ENCODE measurements around the gene THBS3. TPM values are rescaled to one million over a fixed set of nuclear protein-coding genes. Genes with fewer than 3 reads are reported as not detected.
"Not testable (repeated sequence)": the region's sequence is repeated elsewhere in the genome, so short reads cannot be mapped to it uniquely, and the experiment has no call there.

The THBS3 gene
- total and polyA plus RNA-seq, 3 experiments from 2014 or later = 2.9 to 7.9 (median 7.8) TPM

DNA sequence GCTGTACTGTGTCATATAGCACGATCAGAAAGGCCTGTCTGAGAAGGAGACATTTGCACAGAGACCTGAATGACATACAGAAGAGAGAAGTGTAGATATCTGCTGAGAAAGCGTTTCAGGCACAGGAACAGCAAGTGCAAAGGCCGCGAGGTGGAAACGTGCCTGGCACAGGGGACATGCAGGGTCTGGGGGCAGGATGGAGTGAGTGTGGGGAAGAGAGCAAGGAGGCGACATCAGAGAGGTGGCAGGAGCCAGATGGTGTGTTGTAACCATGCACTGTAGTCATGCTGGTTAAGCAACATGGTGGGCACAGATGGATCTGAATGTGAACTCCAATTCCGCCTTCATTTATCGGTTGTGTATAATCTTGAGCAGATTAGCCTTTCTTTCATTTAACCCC is 47.6 kb downstream of the THBS3 start:
- Histone ChIP-seq H3K4me1 (ENCODE audit: insufficient read depth, low read length) (no peaks in the 10 kb centered on the region), H3K9me3 (ENCODE audit: low read length) (no peaks in the 10 kb centered on the region), H3K36me3 (ENCODE audit: insufficient read depth, low read length) (no peaks in the 10 kb centered on the region), H3K4me3 (ENCODE audit: low read length) (no peak overlapping the region), H3K27ac (ENCODE audit: low read depth, low read length) (no peak overlapping the region), H3K27me3 (ENCODE audit: insufficient read depth, low read length, poor library complexity, severe bottlenecking) (no peaks in the 10 kb centered on the region)
- Mint-ChIP-seq H3K36me3 (no peaks in the 10 kb centered on the region), H3K4me1 (no peaks in the 10 kb centered on the region), H3K27me3 (peaks cover 0 to 3% of the 10 kb centered on the region in 2 donors), H3K4me3 (no peak overlapping the region), H3K27ac (peak overlapping the region in 1 of 8 donors; percentile 80), H3K9me3 (no peaks in the 10 kb centered on the region)
- CTCF ChIA-PET = no interaction called here
- POLR2A ChIA-PET = no interaction called here
- no peak for DNase-seq

- DNase-seq = no peak
- Histone ChIP-seq H3K27me3 (ENCODE audit: insufficient read depth, low read length, poor library complexity, severe bottlenecking) (no peaks in the 10 kb centered on the region), H3K27ac (ENCODE audit: low read depth, low read length) (no peak overlapping the region), H3K4me1 (ENCODE audit: insufficient read depth, low read length) (no peaks in the 10 kb centered on the region), H3K4me3 (ENCODE audit: low read length) (no peak overlapping the region), H3K9me3 (ENCODE audit: low read length) (no peaks in the 10 kb centered on the region), H3K36me3 (ENCODE audit: insufficient read depth, low read length) (no peaks in the 10 kb centered on the region)
- POLR2A ChIA-PET = no interaction called here
- Mint-ChIP-seq H3K36me3 (no peaks in the 10 kb centered on the region), H3K27ac (peak overlapping the region in 1 of 8 donors; percentile 88), H3K9me3 (no peaks in the 10 kb centered on the region), H3K27me3 (peaks cover 0 to 3% of the 10 kb centered on the region in 2 donors), H3K4me1 (no peaks in the 10 kb centered on the region), H3K4me3 (no peak overlapping the region)
- CTCF ChIA-PET = no interaction called here
These were observed 48.7 kb downstream of the THBS3 start for GRCh38 chr1:155158991-155159390.

DNA sequence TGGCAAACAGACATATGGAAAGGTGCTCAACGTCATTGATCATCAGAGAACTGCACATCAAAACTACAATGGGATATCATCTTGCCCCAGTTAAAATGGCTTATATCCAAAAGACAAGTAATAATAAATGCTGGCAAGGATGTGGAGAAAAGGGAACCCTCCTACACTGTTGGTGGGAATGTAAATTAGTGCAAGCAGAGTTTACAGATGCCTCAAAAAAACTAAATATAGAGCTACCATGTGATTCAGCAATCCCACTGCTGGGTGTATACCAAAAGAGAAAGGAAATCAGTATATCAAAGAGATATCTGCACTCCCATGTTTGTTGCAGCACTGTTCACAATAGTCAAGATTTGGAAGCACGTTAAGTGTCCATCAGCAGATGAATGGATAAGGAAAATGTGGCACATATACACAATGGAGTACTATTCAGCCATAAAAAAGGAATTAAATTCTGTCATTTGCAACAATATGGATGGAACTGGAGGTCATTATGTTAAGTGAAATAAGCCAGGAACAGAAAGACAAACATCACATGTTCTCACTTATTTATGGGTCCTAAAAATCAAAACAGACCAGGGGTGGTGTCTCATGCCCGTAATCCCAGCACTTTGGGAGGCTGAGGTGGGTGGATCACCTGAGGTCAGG is 51.6 kb downstream of the THBS3 start:
- peaks cover 4 to 11% of the 10 kb centered on the region in 2 donors for H3K27me3 Mint-ChIP-seq
- CTCF ChIA-PET; H3K4me1 ChIP-seq (ENCODE audit: insufficient read depth, low read length); DNase-seq; H3K27me3 ChIP-seq (ENCODE audit: insufficient read depth, low read length, poor library complexity, severe bottlenecking); H3K27ac Mint-ChIP-seq; H3K4me3 ChIP-seq (ENCODE audit: low read length); H3K9me3 ChIP-seq (ENCODE audit: low read length); H3K4me3 Mint-ChIP-seq; H3K27ac ChIP-seq (ENCODE audit: low read depth, low read length); H3K4me1 Mint-ChIP-seq; H3K36me3 Mint-ChIP-seq; H3K9me3 Mint-ChIP-seq; POLR2A ChIA-PET; H3K36me3 ChIP-seq (ENCODE audit: insufficient read depth, low read length): not testable (repeated sequence)

Other genes starting within 250 kb of the THBS3 start
- 10 to 100 TPM; 34.2 to 35.3 TPM for gene PYGO2, start 246.1 kb downstream of the THBS3 start, total RNA-seq
- 42.6 TPM for gene PYGO2, start 246.1 kb downstream of the THBS3 start, polyA plus RNA-seq
- 10 to 100 TPM; 37.4 to 40.8 TPM for gene SHC1, start 237.2 kb downstream of the THBS3 start, total RNA-seq
- 32.7 TPM for gene SHC1, start 237.2 kb downstream of the THBS3 start, polyA plus RNA-seq
- gene CKS1B, start 233.2 kb downstream of the THBS3 start, total RNA-seq = 100 to 1,000 TPM; 125 to 126 TPM
- 46.8 TPM for gene CKS1B, start 233.2 kb downstream of the THBS3 start, polyA plus RNA-seq
- 10 to 100 TPM; 73.7 to 76.3 TPM for gene FLAD1, start 224.6 kb downstream of the THBS3 start, total RNA-seq
- 51.2 TPM for gene FLAD1, start 224.6 kb downstream of the THBS3 start, polyA plus RNA-seq
- under 1 TPM; 0.62 to 0.72 TPM for gene LENEP, start 214.3 kb downstream of the THBS3 start, total RNA-seq
- gene LENEP, start 214.3 kb downstream of the THBS3 start, polyA plus RNA-seq = not detected
- gene ZBTB7B, start 205.1 kb downstream of the THBS3 start, total RNA-seq = 10 to 100 TPM; 33.2 to 34.7 TPM
- 3.3 TPM for gene ZBTB7B, start 205.1 kb downstream of the THBS3 start, polyA plus RNA-seq
- under 1 TPM; 0.09 to 0.16 TPM for gene DCST2, start 174.1 kb downstream of the THBS3 start, total RNA-seq
- gene DCST2, start 174.1 kb downstream of the THBS3 start, polyA plus RNA-seq = not detected
- gene DCST1, start 174.1 kb downstream of the THBS3 start, total RNA-seq = not detected
- gene DCST1, start 174.1 kb downstream of the THBS3 start, polyA plus RNA-seq = not detected
- 10 to 100 TPM; 34.5 to 36.9 TPM for gene ADAM15, start 156.6 kb downstream of the THBS3 start, total RNA-seq
- 15.3 TPM for gene ADAM15, start 156.6 kb downstream of the THBS3 start, polyA plus RNA-seq
- 1 to 10 TPM; 3.4 to 3.7 TPM for gene EFNA4, start 144.2 kb downstream of the THBS3 start, total RNA-seq
- 3.0 TPM for gene EFNA4, start 144.2 kb downstream of the THBS3 start, polyA plus RNA-seq
- 1 to 10 TPM in 1 of 2 experiments, under 1 TPM in 1; 0.94 to 1.4 TPM for gene EFNA3, start 129.1 kb downstream of the THBS3 start, total RNA-seq
- 1.0 TPM for gene EFNA3, start 129.1 kb downstream of the THBS3 start, polyA plus RNA-seq
- gene EFNA1, start 80.0 kb downstream of the THBS3 start, total RNA-seq = under 1 TPM; 0.16 to 0.31 TPM
- 1.3 TPM for gene EFNA1, start 80.0 kb downstream of the THBS3 start, polyA plus RNA-seq
- gene SLC50A1, start 72.0 kb downstream of the THBS3 start, total RNA-seq = 10 to 100 TPM; 43.4 to 47.2 TPM
- gene SLC50A1, start 72.0 kb downstream of the THBS3 start, polyA plus RNA-seq = 49.5 TPM
- 10 to 100 TPM; 38.9 to 40.9 TPM for gene DPM3, start 67.4 kb downstream of the THBS3 start, total RNA-seq
- gene DPM3, start 67.4 kb downstream of the THBS3 start, polyA plus RNA-seq = 120 TPM
- gene KRTCAP2, start 34.6 kb downstream of the THBS3 start, total RNA-seq = 100 to 1,000 TPM; 181 to 207 TPM
- gene KRTCAP2, start 34.6 kb downstream of the THBS3 start, polyA plus RNA-seq = 576 TPM
- 1 to 10 TPM; 6.4 to 7.3 TPM for gene TRIM46, start 34.0 kb downstream of the THBS3 start, total RNA-seq
- 0.99 TPM for gene TRIM46, start 34.0 kb downstream of the THBS3 start, polyA plus RNA-seq
- 10 to 100 TPM; 67.6 to 73.2 TPM for gene MTX1, start 798 bp upstream of the THBS3 start, total RNA-seq
- gene MTX1, start 798 bp upstream of the THBS3 start, polyA plus RNA-seq = 43.7 TPM
- 10 to 100 TPM; 39.1 to 41.5 TPM for gene ENTREP3, start 47.6 kb upstream of the THBS3 start, total RNA-seq
- gene ENTREP3, start 47.6 kb upstream of the THBS3 start, polyA plus RNA-seq = 1.7 TPM
- gene SCAMP3, start 54.5 kb upstream of the THBS3 start, total RNA-seq = 100 to 1,000 TPM; 152 to 158 TPM
- gene SCAMP3, start 54.5 kb upstream of the THBS3 start, polyA plus RNA-seq = 179 TPM
- 10 to 100 TPM; 78.3 to 79.8 TPM for gene CLK2, start 65.6 kb upstream of the THBS3 start, total RNA-seq
- 20.2 TPM for gene CLK2, start 65.6 kb upstream of the THBS3 start, polyA plus RNA-seq
- gene HCN3, start 69.6 kb upstream of the THBS3 start, total RNA-seq = 1 to 10 TPM; 3.2 to 3.7 TPM
- 0.18 TPM for gene HCN3, start 69.6 kb upstream of the THBS3 start, polyA plus RNA-seq
- gene PKLR, start 93.5 kb upstream of the THBS3 start, total RNA-seq = not detected
- not detected for gene PKLR, start 93.5 kb upstream of the THBS3 start, polyA plus RNA-seq
- 100 to 1,000 TPM; 194 to 199 TPM for gene FDPS, start 101.0 kb upstream of the THBS3 start, total RNA-seq
- 126 TPM for gene FDPS, start 101.0 kb upstream of the THBS3 start, polyA plus RNA-seq
- gene RUSC1, start 113.0 kb upstream of the THBS3 start, total RNA-seq = 10 to 100 TPM; 31.3 to 32.8 TPM
- 9.8 TPM for gene RUSC1, start 113.0 kb upstream of the THBS3 start, polyA plus RNA-seq